ENCODE data around the gene FILIP1L.

DNA sequence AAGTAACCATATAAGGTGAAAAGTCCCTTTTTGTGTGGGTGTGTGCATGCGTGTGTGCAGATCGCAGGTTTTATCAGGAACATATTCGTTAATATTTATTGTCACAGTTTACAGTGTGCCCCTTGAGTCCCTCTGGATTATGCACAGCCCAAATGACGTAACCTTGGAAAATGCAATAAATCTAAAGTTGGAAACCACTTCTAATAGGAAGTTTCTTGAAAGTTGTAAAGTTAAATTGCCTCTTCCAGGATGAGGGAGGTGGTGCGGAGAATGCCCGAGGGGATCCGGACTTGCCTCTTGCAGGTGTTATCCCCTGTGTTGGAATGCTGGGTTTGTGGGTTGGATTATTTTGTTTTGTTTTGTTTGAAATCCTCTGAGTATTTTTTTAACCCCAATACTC lies 153.4 kb downstream of the FILIP1L start:
- TF ChIP-seq CTCF (IDR thresholded peaks at IDR 0.05): no peak
- TF ChIP-seq POLR2A (IDR thresholded peaks at IDR 0.05): no peak

All from heart left ventricle (tissue), 13 donors.